A549 (cell line): ENCODE measurements around the gene ATXN10.
"Not testable (repeated sequence)": the region's sequence is repeated elsewhere in the genome, so short reads cannot be mapped to it uniquely, and the experiment has no call there.

Experiments used
- CEBPB ChIP-seq, 2 experiments: fragments of >200 bp in 1 of 2; sonication (Bioruptor Twin) in 1 of 2; formaldehyde crosslinking in 1 of 2; IDR thresholded peaks; 2 replicates each; pipeline ENCODE4 v1.6.1; 2012 to 2016
- CTCF ChIP-seq: fragments of >200 bp; sonication (Bioruptor Twin); formaldehyde crosslinking; IDR thresholded peaks from 3 replicates; pipeline ENCODE4 v1.5.1; 2016
- HMGXB4 ChIP-seq: fragments of 250-450 bp; sonication (Bioruptor Pico); IDR thresholded peaks from 2 replicates; pipeline ENCODE4 v1.5.0; 2021; ENCODE audit warnings: mild to moderate bottlenecking, moderate library complexity, borderline replicate concordance
- JUNB ChIP-seq: fragments of >200 bp; sonication (Bioruptor Twin); formaldehyde crosslinking; IDR thresholded peaks from 2 replicates; pipeline ENCODE4 v1.6.1; 2016
- POLR2AphosphoS2 ChIP-seq: conservative IDR thresholded peaks from 2 replicates; pipeline ENCODE4 v1.6.1; 2012; ENCODE audit warnings: low read length, improper control_type of control experiment, inconsistent platforms
- RAD21 ChIP-seq, 2 experiments: fragments of >200 bp in 1 of 2; sonication (Bioruptor Twin) in 1 of 2; formaldehyde crosslinking in 1 of 2; IDR thresholded peaks in 1 of 2; conservative IDR thresholded peaks in 1 of 2; 2 replicates in 1 of 2; 3 replicates in 1 of 2; pipeline ENCODE4 v1.6.1; 2012 to 2018; ENCODE audit warnings: inconsistent platforms in 1 of 2
- RFX5 ChIP-seq: fragments of 450-650 bp; IDR thresholded peaks from 2 replicates; pipeline ENCODE4 v1.7.1; 2014; ENCODE audit warnings: antibody characterized with exemption, mild to moderate bottlenecking, moderate library complexity
- ZSCAN20 ChIP-seq: fragments of 250-450 bp; sonication (Bioruptor Pico); IDR thresholded peaks from 2 replicates; pipeline ENCODE4 v1.8.0; 2022; ENCODE audit warnings: mild to moderate bottlenecking, moderate library complexity

DNA sequence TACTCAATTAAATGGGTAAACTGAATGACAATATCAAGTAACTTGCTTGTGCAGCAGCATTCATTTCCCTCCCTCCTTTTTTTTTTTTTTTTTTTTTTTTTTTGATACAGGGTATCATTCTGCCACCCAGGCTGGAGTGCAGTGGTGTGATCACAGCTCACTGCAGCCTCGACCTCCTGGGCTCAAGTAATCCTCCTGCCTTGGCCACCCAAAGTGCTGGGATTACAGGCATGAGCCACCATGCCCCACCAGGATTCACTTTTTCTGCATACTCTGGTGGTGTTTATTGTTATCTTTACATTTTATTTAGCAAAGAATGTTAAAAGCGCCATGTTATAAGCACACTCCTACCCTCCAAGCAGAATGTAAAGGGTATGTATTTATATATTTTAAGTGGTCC lies 1.3 kb upstream of the ATXN10 start:
- TF ChIP-seq CTCF; POLR2AphosphoS2; RAD21 (conservative IDR thresholded peaks at IDR 0.05 in 1 of 2, IDR thresholded peaks at IDR 0.05 in 1 of 2); CEBPB (IDR thresholded peaks at IDR 0.05); ZSCAN20; HMGXB4 (CRISPR knock-in tag); RFX5; JUNB: not testable (repeated sequence)
